ENCODE results near the gene ADAMTS5.
A peak's percentile ranks its signal among the peaks of the same experiment; 100 is the strongest.

- TF ChIP-seq CTCF (IDR thresholded peaks at IDR 0.05; ENCODE audit: low read length) (peak; percentile 48), EZH2 (IDR thresholded peaks at IDR 0.05; ENCODE audit: borderline replicate concordance, low read length) (no peak)
Measured at GRCh38 chr21:26961698-26962097, 5.2 kb downstream of the ADAMTS5 start.

All from OCI-LY1 (cell line).